GM12878 (cell line): ENCODE measurements around the gene RNF220. TPM values are rescaled to one million over a fixed set of nuclear protein-coding genes. Genes with fewer than 3 reads are reported as not detected.

Experiments used
- ATAC-seq: fragments of 200-7000 bp; cut with Tn5 transposase; 3 replicates; pipeline ENCODE4 v1.9.1; 2020; ENCODE audit warnings: mild to moderate bottlenecking, moderate library complexity
- BruUV-seq: library from RNA; stranded (reverse); fragments of 400-500 nt; replicated peaks from 2 replicates; lab custom pipeline; 2021; lab: Mats Ljungman, UMichigan
- CTCF ChIA-PET: fragments of 300-600 bp; sonication (Branson Sonifier 250); formaldehyde crosslinking; extraction: SDS; loops from one replicate; lab custom pipeline; 2021; ENCODE audit warnings: inconsistent platforms; lab: Yijun Ruan, JAX
- POLR2A ChIA-PET: fragments of 350-600 bp; formaldehyde crosslinking; extraction: SDS; loops from one replicate; lab custom pipeline; 2021; ENCODE audit warnings: inconsistent platforms; lab: Charles Lee
- RAD21 ChIA-PET: fragments of 300-600 bp; sonication (Branson Sonifier 250); formaldehyde crosslinking; loops from one replicate; lab custom pipeline; 2023; ENCODE audit warnings: antibody characterized with exemption; ENCODE audit not compliant: unreplicated experiment; lab: Charles Lee
- SMC1A ChIA-PET: fragments of 300-600 bp; sonication (Branson Sonifier 250); formaldehyde crosslinking; loops from one replicate; lab custom pipeline; 2023; ENCODE audit not compliant: unreplicated experiment, uncharacterized antibody; lab: Charles Lee
- DNase-seq: peaks from one replicate; pipeline ENCODE4 v3.0.0-alpha.2; 2011; ENCODE audit warnings: low read depth, low spot score
- FAIRE-seq: peaks from 3 replicates; lab custom pipeline; 2011; peaks lifted over from hg19 to GRCh38; lab: Jason Lieb, UNC
- H2AFZ ChIP-seq: 2 replicates; pipeline ENCODE4 v1.6.0; 2011; ENCODE audit warnings: low read depth, low read length, control low read depth; ENCODE audit not compliant: control insufficient read depth
- H3K27ac ChIP-seq: 2 replicates; pipeline ENCODE4 v1.5.1; 2011; ENCODE audit warnings: control low read depth; ENCODE audit not compliant: control insufficient read depth, insufficient read depth
- H3K27me3 ChIP-seq, 2 experiments: replicated peaks in 1 of 2; 2 replicates each; pipeline versions ENCODE4 v1.6.0 to v1.6.1; 2011; ENCODE audit warnings: low read length in 1 of 2; ENCODE audit not compliant: control insufficient read depth in 2 of 2, insufficient read depth in 2 of 2
- H3K36me3 ChIP-seq, 2 experiments: 2 replicates each; pipeline ENCODE4 v1.5.1; 2011; ENCODE audit warnings: low read length in 1 of 2; ENCODE audit not compliant: control insufficient read depth in 2 of 2, insufficient read depth in 2 of 2
- H3K4me1 ChIP-seq: 2 replicates; pipeline ENCODE4 v1.6.1; 2011; ENCODE audit warnings: mild to moderate bottlenecking, low read length, moderate library complexity, mixed read lengths; ENCODE audit not compliant: control insufficient read depth, insufficient read depth
- H3K4me2 ChIP-seq: 2 replicates; pipeline ENCODE4 v1.6.0; 2011; ENCODE audit warnings: control low read depth; ENCODE audit not compliant: control insufficient read depth, insufficient read depth
- H3K4me3 ChIP-seq: fragments of 200-600 bp; sonication (generic); 2 replicates; pipeline ENCODE4 v1.5.1; 2016
- H3K79me2 ChIP-seq: 2 replicates; pipeline ENCODE4 v1.6.0; 2011; ENCODE audit warnings: low read length; ENCODE audit not compliant: control insufficient read depth, insufficient read depth
- H3K9ac ChIP-seq: 2 replicates; pipeline ENCODE4 v1.8.0; 2011; ENCODE audit warnings: low read length, control low read depth, mixed read lengths; ENCODE audit not compliant: control insufficient read depth, insufficient read depth
- H3K9me3 ChIP-seq: replicated peaks from 3 replicates; pipeline ENCODE4 v1.5.1; 2011; ENCODE audit warnings: mild to moderate bottlenecking, low read length; ENCODE audit not compliant: control insufficient read depth, insufficient read depth
- H4K20me1 ChIP-seq: 2 replicates; pipeline ENCODE4 v1.6.0; 2011; ENCODE audit not compliant: control insufficient read depth, insufficient read depth
- SPI1 ChIP-seq: IDR thresholded peaks from 2 replicates; pipeline ENCODE4 v1.6.1; 2011; ENCODE audit warnings: low read depth, mild to moderate bottlenecking, low read length, moderate library complexity, borderline replicate concordance; ENCODE audit not compliant: insufficient read depth
- ZNF274 ChIP-seq: IDR thresholded peaks from one replicate; pipeline ENCODE4 v1.8.0; 2011; ENCODE audit not compliant: insufficient read length, insufficient read depth
- WGBS: methylation state at CpG from one replicate; pipeline ENCODE4 v1.1.6; 2016; ENCODE audit warnings: low lambda C conversion rate; ENCODE audit not compliant: insufficient replicate concordance, insufficient coverage; ENCODE audit errors: missing lambda C conversion rate; 5-methylcytosine and 5-hydroxymethylcytosine counted together
- in situ Hi-C: fragments of 300-500 bp; cut with MboI; formaldehyde crosslinking; loops from 9 replicates; pipeline ENCODE4 v1.14.3; 2018; ENCODE audit warnings: mixed read lengths
- intact Hi-C: fragments of 100-400 bp; cut with micrococcal nuclease; formaldehyde crosslinking; loops from one replicate; pipeline ENCODE4 v1.14.2; 2022; ENCODE audit not compliant: unreplicated experiment
- polyA plus RNA-seq, 11 experiments: library from polyadenylated mRNA; depleted of rRNA in 4 of 11; unstranded in 6 of 11; stranded (reverse) in 5 of 11; fragments of >200 nt; fragmentation: Nextera tagmentation in 4 of 11; fragmentation: Illumina TruSeq in 1 of 11; extraction: Ambion mirVana in 4 of 11; extraction: Trizol in 1 of 11; gene quantifications; 1 replicate in 1 of 11; 2 replicates in 10 of 11; pipeline versions ENCODE4 v1.2.1 to v1.2.3, GENCODE V29; 2011 to 2016; ENCODE audit warnings: inconsistent platforms in 2 of 11, missing spikeins in 2 of 11, low read depth in 1 of 11
- total RNA-seq, 4 experiments: library from RNA; depleted of rRNA in 3 of 4; stranded (reverse); fragments of >200 nt in 3 of 4; fragmentation: Illumina TruSeq in 1 of 4; extraction: Trizol in 1 of 4; gene quantifications; 2 replicates each; pipeline versions ENCODE4 v1.2.1 to v1.2.3, GENCODE V29; 2013 to 2021
- TF ChIP-seq, protein P1 (sequence below): fragments of 450-650 bp; IDR thresholded peaks from 2 replicates; pipeline ENCODE4 v1.6.1; 2016; ENCODE audit warnings: mild to moderate bottlenecking, moderate library complexity, borderline replicate concordance
- TF ChIP-seq, protein P2 (sequence below): fragments of 450-650 bp; IDR thresholded peaks from 2 replicates; pipeline ENCODE4 v1.6.1; 2017; ENCODE audit warnings: mild to moderate bottlenecking, low read depth, inconsistent platforms; ENCODE audit not compliant: poor library complexity, severe bottlenecking

The RNF220 gene
- total and polyA plus RNA-seq, 10 of the 15 experiments (the other 5 are each of a cell fraction or from before 2014, with no cell fraction given): 4.6 to 84.1 (median 53.7) TPM

DNA sequence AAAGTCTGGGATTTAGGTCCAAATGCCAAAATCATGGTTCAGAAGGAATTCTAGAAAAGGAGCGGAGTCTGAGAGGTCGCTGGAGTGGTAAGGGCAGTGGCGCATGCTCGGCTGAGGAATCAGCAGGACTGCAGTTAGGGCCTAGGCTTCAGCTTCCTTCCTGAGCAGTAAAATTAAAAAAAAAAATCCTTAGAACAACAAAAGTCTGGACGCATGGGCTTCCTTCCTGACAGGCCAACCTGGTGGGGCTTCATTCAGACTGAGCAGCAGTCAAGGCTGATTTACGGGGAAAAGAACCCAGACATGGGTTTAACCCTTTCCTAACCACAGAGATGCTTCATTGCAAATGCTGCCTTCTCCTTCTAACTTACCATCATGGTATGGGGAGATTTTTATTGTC lies 17.1 kb downstream of the RNF220 start (continued):
- TF ChIP-seq, protein P1, sequence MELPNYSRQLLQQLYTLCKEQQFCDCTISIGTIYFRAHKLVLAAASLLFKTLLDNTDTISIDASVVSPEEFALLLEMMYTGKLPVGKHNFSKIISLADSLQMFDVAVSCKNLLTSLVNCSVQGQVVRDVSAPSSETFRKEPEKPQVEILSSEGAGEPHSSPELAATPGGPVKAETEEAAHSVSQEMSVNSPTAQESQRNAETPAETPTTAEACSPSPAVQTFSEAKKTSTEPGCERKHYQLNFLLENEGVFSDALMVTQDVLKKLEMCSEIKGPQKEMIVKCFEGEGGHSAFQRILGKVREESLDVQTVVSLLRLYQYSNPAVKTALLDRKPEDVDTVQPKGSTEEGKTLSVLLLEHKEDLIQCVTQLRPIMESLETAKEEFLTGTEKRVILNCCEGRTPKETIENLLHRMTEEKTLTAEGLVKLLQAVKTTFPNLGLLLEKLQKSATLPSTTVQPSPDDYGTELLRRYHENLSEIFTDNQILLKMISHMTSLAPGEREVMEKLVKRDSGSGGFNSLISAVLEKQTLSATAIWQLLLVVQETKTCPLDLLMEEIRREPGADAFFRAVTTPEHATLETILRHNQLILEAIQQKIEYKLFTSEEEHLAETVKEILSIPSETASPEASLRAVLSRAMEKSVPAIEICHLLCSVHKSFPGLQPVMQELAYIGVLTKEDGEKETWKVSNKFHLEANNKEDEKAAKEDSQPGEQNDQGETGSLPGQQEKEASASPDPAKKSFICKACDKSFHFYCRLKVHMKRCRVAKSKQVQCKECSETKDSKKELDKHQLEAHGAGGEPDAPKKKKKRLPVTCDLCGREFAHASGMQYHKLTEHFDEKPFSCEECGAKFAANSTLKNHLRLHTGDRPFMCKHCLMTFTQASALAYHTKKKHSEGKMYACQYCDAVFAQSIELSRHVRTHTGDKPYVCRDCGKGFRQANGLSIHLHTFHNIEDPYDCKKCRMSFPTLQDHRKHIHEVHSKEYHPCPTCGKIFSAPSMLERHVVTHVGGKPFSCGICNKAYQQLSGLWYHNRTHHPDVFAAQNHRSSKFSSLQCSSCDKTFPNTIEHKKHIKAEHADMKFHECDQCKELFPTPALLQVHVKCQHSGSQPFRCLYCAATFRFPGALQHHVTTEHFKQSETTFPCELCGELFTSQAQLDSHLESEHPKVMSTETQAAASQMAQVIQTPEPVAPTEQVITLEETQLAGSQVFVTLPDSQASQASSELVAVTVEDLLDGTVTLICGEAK: no peak
- TF ChIP-seq SPI1: no peak

GRCh38 chr1:44423591-44424537 lies 18.8 kb downstream of the RNF220 start:
- in situ Hi-C loops (no loop called here), intact Hi-C loops (no loop called here)
- no peak; the same call in 2 of the 3 replicates for ATAC-seq
- no peak overlapping the region for H3K9ac ChIP-seq
- no peaks in the 10 kb centered on the region for H3K9me3 ChIP-seq
- no peaks in the 10 kb centered on the region for H3K79me2 ChIP-seq
- no peak for DNase-seq
- CTCF ChIA-PET: no interaction called here
- POLR2A ChIA-PET: no interaction called here
- H3K27ac ChIP-seq: no peak overlapping the region
- no peaks in the 10 kb centered on the region; the same call in 1 of the 2 replicates for H4K20me1 ChIP-seq
- no peak overlapping the region for H2AFZ ChIP-seq
- TF ChIP-seq ZNF274: no peak
- TF ChIP-seq, protein P2, sequence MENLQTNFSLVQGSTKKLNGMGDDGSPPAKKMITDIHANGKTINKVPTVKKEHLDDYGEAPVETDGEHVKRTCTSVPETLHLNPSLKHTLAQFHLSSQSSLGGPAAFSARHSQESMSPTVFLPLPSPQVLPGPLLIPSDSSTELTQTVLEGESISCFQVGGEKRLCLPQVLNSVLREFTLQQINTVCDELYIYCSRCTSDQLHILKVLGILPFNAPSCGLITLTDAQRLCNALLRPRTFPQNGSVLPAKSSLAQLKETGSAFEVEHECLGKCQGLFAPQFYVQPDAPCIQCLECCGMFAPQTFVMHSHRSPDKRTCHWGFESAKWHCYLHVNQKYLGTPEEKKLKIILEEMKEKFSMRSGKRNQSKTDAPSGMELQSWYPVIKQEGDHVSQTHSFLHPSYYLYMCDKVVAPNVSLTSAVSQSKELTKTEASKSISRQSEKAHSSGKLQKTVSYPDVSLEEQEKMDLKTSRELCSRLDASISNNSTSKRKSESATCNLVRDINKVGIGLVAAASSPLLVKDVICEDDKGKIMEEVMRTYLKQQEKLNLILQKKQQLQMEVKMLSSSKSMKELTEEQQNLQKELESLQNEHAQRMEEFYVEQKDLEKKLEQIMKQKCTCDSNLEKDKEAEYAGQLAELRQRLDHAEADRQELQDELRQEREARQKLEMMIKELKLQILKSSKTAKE: no peak
- RAD21 ChIA-PET: no interaction called here
- no peak overlapping the region for H3K4me3 ChIP-seq
- H3K4me1 ChIP-seq: no peaks in the 10 kb centered on the region
- no peak overlapping the region for H3K4me2 ChIP-seq
- no TSS peak for BruUV-seq
- 18% methylated on average over 19 of the region's 19 CpGs for WGBS
- SMC1A ChIA-PET: no interaction called here
- peaks cover 10 to 31% of the 10 kb centered on the region in 2 experiments for H3K27me3 ChIP-seq
- no peak for FAIRE-seq
- H3K36me3 ChIP-seq: no peaks in the 10 kb centered on the region
